ENCODE data around the gene ABCD1.

ABCD1 gene

DNA sequence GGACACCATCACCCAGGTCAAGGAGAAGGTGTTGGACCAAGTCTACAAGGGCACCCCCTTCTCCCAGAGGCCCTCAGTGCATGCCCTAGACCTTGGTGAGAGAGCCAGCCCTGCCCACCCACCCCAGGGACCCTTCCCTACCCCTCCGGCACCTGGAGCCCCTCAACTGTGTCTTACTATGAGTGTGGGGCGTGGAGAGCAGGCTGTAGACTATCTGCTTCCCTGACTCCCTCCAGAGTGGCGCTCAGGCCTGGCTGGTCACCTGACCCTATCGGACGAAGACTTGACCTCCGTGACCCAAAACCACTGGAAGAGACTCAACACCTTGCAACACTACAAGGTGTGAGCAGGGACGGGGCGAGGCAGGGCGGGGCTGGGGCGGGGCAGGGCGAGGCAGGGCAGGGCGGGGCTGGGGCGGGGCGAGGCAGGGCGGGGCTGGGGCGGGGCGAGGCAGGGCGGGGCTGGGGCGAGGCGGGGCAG, 51.5 kb downstream of the ABCD1 start:
- Histone ChIP-seq H3K9me3 (ENCODE audit: severe bottlenecking) (no peaks in the 10 kb centered on the region), H3K4me3 (ENCODE audit: severe bottlenecking) (no peak overlapping the region), H3K36me3 (ENCODE audit: low read depth) (no peaks in the 10 kb centered on the region), H3K27me3 (ENCODE audit: insufficient read depth, poor library complexity, severe bottlenecking) (no peaks in the 10 kb centered on the region), H3K27ac (ENCODE audit: poor library complexity, severe bottlenecking) (no peak overlapping the region), H3K4me1 (ENCODE audit: insufficient read depth, poor library complexity, severe bottlenecking) (no peaks in the 10 kb centered on the region)
- no peak for ATAC-seq (ENCODE audit: low read depth)
- no peak for DNase-seq (ENCODE audit: low spot score)
- TF ChIP-seq, protein P1, sequence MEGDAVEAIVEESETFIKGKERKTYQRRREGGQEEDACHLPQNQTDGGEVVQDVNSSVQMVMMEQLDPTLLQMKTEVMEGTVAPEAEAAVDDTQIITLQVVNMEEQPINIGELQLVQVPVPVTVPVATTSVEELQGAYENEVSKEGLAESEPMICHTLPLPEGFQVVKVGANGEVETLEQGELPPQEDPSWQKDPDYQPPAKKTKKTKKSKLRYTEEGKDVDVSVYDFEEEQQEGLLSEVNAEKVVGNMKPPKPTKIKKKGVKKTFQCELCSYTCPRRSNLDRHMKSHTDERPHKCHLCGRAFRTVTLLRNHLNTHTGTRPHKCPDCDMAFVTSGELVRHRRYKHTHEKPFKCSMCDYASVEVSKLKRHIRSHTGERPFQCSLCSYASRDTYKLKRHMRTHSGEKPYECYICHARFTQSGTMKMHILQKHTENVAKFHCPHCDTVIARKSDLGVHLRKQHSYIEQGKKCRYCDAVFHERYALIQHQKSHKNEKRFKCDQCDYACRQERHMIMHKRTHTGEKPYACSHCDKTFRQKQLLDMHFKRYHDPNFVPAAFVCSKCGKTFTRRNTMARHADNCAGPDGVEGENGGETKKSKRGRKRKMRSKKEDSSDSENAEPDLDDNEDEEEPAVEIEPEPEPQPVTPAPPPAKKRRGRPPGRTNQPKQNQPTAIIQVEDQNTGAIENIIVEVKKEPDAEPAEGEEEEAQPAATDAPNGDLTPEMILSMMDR (IDR thresholded peaks at IDR 0.05; ENCODE audit: poor library complexity, severe bottlenecking) = no peak

DNA sequence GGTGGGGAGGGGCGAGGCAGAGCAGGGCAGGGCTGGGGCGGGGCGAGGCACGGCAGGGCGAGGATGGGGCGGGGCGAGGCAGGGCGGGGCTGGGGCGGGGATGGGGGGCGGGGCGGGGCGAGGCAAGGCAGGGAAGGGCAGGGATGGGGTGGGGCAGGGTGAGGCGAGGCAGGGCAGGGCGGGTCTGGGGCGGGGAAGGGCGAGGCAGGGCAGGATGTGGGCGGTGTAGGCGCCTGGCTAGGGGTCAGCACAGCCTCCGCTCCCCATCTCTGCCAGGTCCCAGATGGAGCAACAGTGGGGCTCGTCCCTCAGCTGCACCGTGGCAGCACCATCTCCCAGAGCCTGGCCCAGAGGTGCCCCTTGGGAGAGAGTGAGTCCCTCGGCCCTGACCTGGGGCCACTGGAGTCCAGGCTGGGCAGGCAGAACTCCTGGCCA, 52.0 kb downstream of the ABCD1 start:
- Histone ChIP-seq H3K9me3 (ENCODE audit: severe bottlenecking) (no peaks in the 10 kb centered on the region), H3K27ac (ENCODE audit: poor library complexity, severe bottlenecking) (no peak overlapping the region), H3K4me1 (ENCODE audit: insufficient read depth, poor library complexity, severe bottlenecking) (no peaks in the 10 kb centered on the region), H3K4me3 (ENCODE audit: severe bottlenecking) (no peak overlapping the region), H3K36me3 (ENCODE audit: low read depth) (no peaks in the 10 kb centered on the region), H3K27me3 (ENCODE audit: insufficient read depth, poor library complexity, severe bottlenecking) (no peaks in the 10 kb centered on the region)
- DNase-seq (ENCODE audit: low spot score) (peak; percentile 44), ATAC-seq (ENCODE audit: low read depth) (no peak)
- TF ChIP-seq, protein P1 (IDR thresholded peaks at IDR 0.05; ENCODE audit: poor library complexity, severe bottlenecking) = no peak

DNA sequence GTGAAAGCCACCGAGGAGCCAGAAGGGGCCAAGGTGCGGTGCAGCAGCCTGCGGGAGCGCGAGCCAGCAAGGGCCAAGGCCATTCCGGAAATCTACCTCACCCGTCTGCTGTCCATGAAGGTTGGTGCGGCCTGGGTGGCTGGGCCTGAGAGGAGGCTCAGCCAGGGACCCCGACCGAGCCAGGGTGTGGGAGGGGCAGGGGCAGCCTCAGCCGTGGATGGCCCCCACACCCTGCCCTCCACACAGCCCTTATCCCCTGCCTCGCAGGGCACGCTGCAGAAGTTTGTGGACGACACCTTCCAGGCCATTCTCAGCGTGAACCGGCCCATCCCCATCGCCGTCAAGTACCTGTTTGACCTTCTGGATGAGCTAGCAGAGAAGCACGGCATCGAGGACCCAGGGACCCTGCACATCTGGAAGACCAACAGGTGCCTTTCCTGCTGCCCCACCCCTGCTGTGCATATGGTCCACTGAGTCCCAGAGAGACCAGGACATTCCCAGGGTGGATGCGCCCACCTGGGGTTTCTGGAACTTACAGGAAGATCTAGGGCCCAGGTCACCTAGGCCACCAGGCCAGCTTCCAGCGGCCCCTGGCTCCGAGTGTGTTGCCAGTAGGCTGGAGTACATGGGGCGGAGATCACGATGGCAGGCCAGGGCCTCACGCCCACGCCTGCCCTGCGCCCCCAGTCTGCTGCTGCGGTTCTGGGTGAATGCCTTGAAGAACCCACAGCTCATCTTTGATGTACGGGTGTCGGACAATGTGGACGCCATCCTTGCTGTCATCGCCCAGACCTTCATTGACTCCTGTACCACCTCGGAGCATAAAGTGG, 52.8 kb downstream of the ABCD1 start:
- Histone ChIP-seq H3K9me3 (ENCODE audit: severe bottlenecking) (no peaks in the 10 kb centered on the region), H3K36me3 (ENCODE audit: low read depth) (no peaks in the 10 kb centered on the region), H3K4me3 (ENCODE audit: severe bottlenecking) (no peak overlapping the region), H3K4me1 (ENCODE audit: insufficient read depth, poor library complexity, severe bottlenecking) (no peaks in the 10 kb centered on the region), H3K27ac (ENCODE audit: poor library complexity, severe bottlenecking) (no peak overlapping the region), H3K27me3 (ENCODE audit: insufficient read depth, poor library complexity, severe bottlenecking) (no peaks in the 10 kb centered on the region)
- ATAC-seq (ENCODE audit: low read depth) = no peak
- TF ChIP-seq, protein P1 (IDR thresholded peaks at IDR 0.05; ENCODE audit: poor library complexity, severe bottlenecking) = no peak
- DNase-seq (ENCODE audit: low spot score) = peak; percentile 28

DNA sequence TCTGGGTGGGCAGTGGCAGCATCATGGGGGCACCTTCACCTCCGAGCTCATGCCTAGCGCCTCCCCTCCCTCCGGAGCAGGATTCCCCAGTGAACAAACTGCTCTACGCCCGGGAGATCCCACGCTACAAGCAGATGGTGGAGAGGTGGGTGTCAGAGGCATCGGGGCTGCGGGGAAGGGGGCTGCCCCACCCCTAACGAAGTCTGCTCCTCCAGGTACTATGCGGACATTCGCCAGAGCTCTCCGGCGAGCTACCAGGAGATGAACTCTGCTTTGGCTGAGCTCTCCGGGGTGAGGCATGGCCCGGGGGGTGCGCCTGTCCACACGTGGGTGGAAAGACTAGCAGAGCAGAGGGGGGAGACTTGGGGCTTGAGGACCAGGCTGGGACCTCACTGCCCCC, 53.5 kb downstream of the ABCD1 start:
- Histone ChIP-seq H3K36me3 (ENCODE audit: low read depth) (no peaks in the 10 kb centered on the region), H3K4me3 (ENCODE audit: severe bottlenecking) (no peak overlapping the region), H3K27ac (ENCODE audit: poor library complexity, severe bottlenecking) (no peak overlapping the region), H3K9me3 (ENCODE audit: severe bottlenecking) (no peaks in the 10 kb centered on the region), H3K27me3 (ENCODE audit: insufficient read depth, poor library complexity, severe bottlenecking) (no peaks in the 10 kb centered on the region), H3K4me1 (ENCODE audit: insufficient read depth, poor library complexity, severe bottlenecking) (no peaks in the 10 kb centered on the region)
- TF ChIP-seq, protein P1 (IDR thresholded peaks at IDR 0.05; ENCODE audit: poor library complexity, severe bottlenecking) = no peak
- ATAC-seq (ENCODE audit: low read depth) (no peak), DNase-seq (ENCODE audit: low spot score) (peak; percentile 10)

DNA sequence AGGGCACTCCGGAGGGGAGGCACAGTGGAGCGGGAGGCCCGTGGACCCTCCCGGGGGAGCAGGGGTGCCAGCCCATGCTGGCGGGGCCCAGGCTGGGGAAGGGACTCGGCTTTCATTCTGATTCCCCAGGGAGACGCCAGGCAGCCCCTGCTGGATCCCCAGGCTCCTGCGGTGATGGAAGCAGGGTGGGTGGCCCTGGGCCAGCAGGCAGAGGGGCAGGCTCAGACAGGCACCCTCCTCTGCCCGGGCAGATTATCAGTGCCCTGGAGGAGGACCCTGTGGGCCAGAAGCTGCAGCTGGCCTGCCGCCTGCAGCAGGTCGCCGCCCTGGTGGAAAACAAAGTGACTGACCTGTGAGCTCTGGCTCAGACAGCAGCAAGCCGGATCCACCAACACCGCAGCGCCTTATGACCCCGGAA, 54.0 kb downstream of the ABCD1 start:
- no peaks in the 10 kb centered on the region for H3K9me3 ChIP-seq (ENCODE audit: severe bottlenecking)
- H3K27ac ChIP-seq (ENCODE audit: poor library complexity, severe bottlenecking) = no peak overlapping the region
- peak; percentile 25; the same call in 1 of the 3 replicates for ATAC-seq (ENCODE audit: low read depth)
- H3K4me1 ChIP-seq (ENCODE audit: insufficient read depth, poor library complexity, severe bottlenecking) = no peaks in the 10 kb centered on the region
- H3K4me3 ChIP-seq (ENCODE audit: severe bottlenecking) = no peak overlapping the region
- H3K36me3 ChIP-seq (ENCODE audit: low read depth) = no peaks in the 10 kb centered on the region
- no peak for DNase-seq (ENCODE audit: low spot score)
- H3K27me3 ChIP-seq (ENCODE audit: insufficient read depth, poor library complexity, severe bottlenecking) = no peaks in the 10 kb centered on the region
- TF ChIP-seq, protein P1 (IDR thresholded peaks at IDR 0.05; ENCODE audit: poor library complexity, severe bottlenecking) = no peak

Data from RWPE2 (cell line).